ENCODE data around the gene MAPK9. TPM values are rescaled to one million over a fixed set of nuclear protein-coding genes. Genes with fewer than 3 reads are reported as not detected.

Gene MAPK9
- total RNA-seq, 1 experiment from 2014 or later = 65.4 TPM

GRCh38 chr5:180331647-180331950 lies 39.7 kb upstream of the MAPK9 start:
- H3K4me1 Mint-ChIP-seq (ENCODE audit: low read depth, unreplicated experiment) = peaks cover 29% of the 10 kb centered on the region
- peaks cover 5% of the 10 kb centered on the region for H3K36me3 Mint-ChIP-seq (ENCODE audit: insufficient read depth, unreplicated experiment)
- CTCF ChIA-PET = interaction anchor here (0.7 to 1.4 kb wide), 7 partner anchors 12 to 142 kb away, joined by 3 to 8 read pairs (median 3); partner anchors contain the start of gene RASGEF1C
- no TSS peak for BruUV-seq (replicated peaks)
- H3K27ac Mint-ChIP-seq (ENCODE audit: unreplicated experiment) = no peak overlapping the region
- peaks cover 11% of the 10 kb centered on the region for H3K27me3 Mint-ChIP-seq (ENCODE audit: unreplicated experiment)
- no peak for TF ChIP-seq CTCF (IDR thresholded peaks at IDR 0.05; ENCODE audit: unreplicated experiment)
- intact Hi-C loops (cut with micrococcal nuclease; ENCODE audit: unreplicated experiment) = loop anchor here (5.0 kb wide), 1 partner anchor 141 kb away; no protein-coding TSS in a partner anchor
- no peak for DNase-seq
- peak overlapping the region; percentile 12 for H3K4me3 Mint-ChIP-seq (ENCODE audit: low read depth, unreplicated experiment)
- H3K9me3 Mint-ChIP-seq (ENCODE audit: low read depth, unreplicated experiment) = no peaks in the 10 kb centered on the region

- intact Hi-C loops (cut with micrococcal nuclease; ENCODE audit: unreplicated experiment) = loop anchor here (5.0 kb wide), 1 partner anchor 141 kb away; no protein-coding TSS in a partner anchor
- Mint-ChIP-seq H3K27me3 (ENCODE audit: unreplicated experiment) (peaks cover 11% of the 10 kb centered on the region), H3K9me3 (ENCODE audit: low read depth, unreplicated experiment) (no peaks in the 10 kb centered on the region), H3K36me3 (ENCODE audit: insufficient read depth, unreplicated experiment) (peaks cover 5% of the 10 kb centered on the region), H3K4me1 (ENCODE audit: low read depth, unreplicated experiment) (peaks cover 29% of the 10 kb centered on the region), H3K4me3 (ENCODE audit: low read depth, unreplicated experiment) (peak overlapping the region; percentile 12), H3K27ac (ENCODE audit: unreplicated experiment) (no peak overlapping the region)
- CTCF ChIA-PET = interaction anchor here (0.6 kb wide), 1 partner anchor 134 kb away, joined by 4 read pairs; no protein-coding TSS in a partner anchor
- DNase-seq = peak; percentile 39
- TF ChIP-seq CTCF (IDR thresholded peaks at IDR 0.05; ENCODE audit: unreplicated experiment) = no peak
- no TSS peak for BruUV-seq (replicated peaks)
Measured at GRCh38 chr5:180330810-180331646, 39.1 kb upstream of the MAPK9 start.

GRCh38 chr5:180330270-180330648 lies 38.4 kb upstream of the MAPK9 start:
- BruUV-seq (replicated peaks) = no TSS peak
- intact Hi-C loops (cut with micrococcal nuclease; ENCODE audit: unreplicated experiment) = loop anchor here (5.0 kb wide), 1 partner anchor 142 kb away; no protein-coding TSS in a partner anchor
- no peak for DNase-seq
- no peak overlapping the region for H3K4me3 Mint-ChIP-seq (ENCODE audit: low read depth, unreplicated experiment)
- no peak overlapping the region for H3K27ac Mint-ChIP-seq (ENCODE audit: unreplicated experiment)
- no peak for TF ChIP-seq CTCF (IDR thresholded peaks at IDR 0.05; ENCODE audit: unreplicated experiment)
- no peaks in the 10 kb centered on the region for H3K9me3 Mint-ChIP-seq (ENCODE audit: low read depth, unreplicated experiment)
- H3K4me1 Mint-ChIP-seq (ENCODE audit: low read depth, unreplicated experiment) = peaks cover 29% of the 10 kb centered on the region
- H3K36me3 Mint-ChIP-seq (ENCODE audit: insufficient read depth, unreplicated experiment) = peaks cover 5% of the 10 kb centered on the region
- H3K27me3 Mint-ChIP-seq (ENCODE audit: unreplicated experiment) = peaks cover 17% of the 10 kb centered on the region
- CTCF ChIA-PET = no interaction called here

- Mint-ChIP-seq H3K4me3 (ENCODE audit: low read depth, unreplicated experiment) (no peak overlapping the region), H3K27me3 (ENCODE audit: unreplicated experiment) (peaks cover 23% of the 10 kb centered on the region), H3K9me3 (ENCODE audit: low read depth, unreplicated experiment) (no peaks in the 10 kb centered on the region), H3K4me1 (ENCODE audit: low read depth, unreplicated experiment) (peaks cover 29% of the 10 kb centered on the region), H3K27ac (ENCODE audit: unreplicated experiment) (no peak overlapping the region), H3K36me3 (ENCODE audit: insufficient read depth, unreplicated experiment) (peaks cover 5% of the 10 kb centered on the region)
- CTCF ChIA-PET = interaction anchor here (0.9 to 1.5 kb wide), 3 partner anchors 15 to 201 kb away, joined by 3 to 5 read pairs (median 4); no protein-coding TSS in a partner anchor
- no TSS peak for BruUV-seq (replicated peaks)
- DNase-seq = no peak
- intact Hi-C loops (cut with micrococcal nuclease; ENCODE audit: unreplicated experiment) = loop anchor here (5.0 kb wide), 3 partner anchors 37 to 202 kb away; partner anchors contain the start of gene MAPK9
- no peak for TF ChIP-seq CTCF (IDR thresholded peaks at IDR 0.05; ENCODE audit: unreplicated experiment)
Measured at GRCh38 chr5:180329606-180330269, 37.9 kb upstream of the MAPK9 start.
